ENCODE results near the gene SEMA4G. TPM values are rescaled to one million over a fixed set of nuclear protein-coding genes. Genes with fewer than 3 reads are reported as not detected.

Gene SEMA4G
- total RNA-seq, 4 donors from 2014 or later: 0.44 to 4.1 (median 1.3) TPM

Small RNAs within 50 kb of the gene (small RNA-seq; reads per million reads assigned to genes)
- 0 reads per million in 4 donors for gene MIR608

Other genes with a start within 250 kb of the SEMA4G start
- gene PAX2, start 223.9 kb upstream of the SEMA4G start, total RNA-seq: not detected
- 10 to 100 TPM; 12.1 to 24.8 (median 13.5) TPM for gene SLF2, start 56.5 kb upstream of the SEMA4G start, total RNA-seq
- gene MRPL43, start 18.0 kb downstream of the SEMA4G start, total RNA-seq: 10 to 100 TPM; 52.7 to 71.9 (median 60.7) TPM
- 10 to 100 TPM in 1 of 4 donors, 1 to 10 TPM in 3; 5.0 to 13.9 (median 6.5) TPM for gene TWNK, start 18.0 kb downstream of the SEMA4G start, total RNA-seq
- 10 to 100 TPM; 26.7 to 55.2 (median 41.4) TPM for gene LZTS2, start 30.3 kb downstream of the SEMA4G start, total RNA-seq
- under 1 TPM in 3 of 4 donors, not detected in 1; 0.19 to 0.29 (median 0.26) TPM for gene PDZD7, start 61.6 kb downstream of the SEMA4G start, total RNA-seq
- 10 to 100 TPM in 2 of 4 donors, 1 to 10 TPM in 2; 3.9 to 30.7 (median 9.4) TPM for gene SFXN3, start 61.7 kb downstream of the SEMA4G start, total RNA-seq
- 1 to 10 TPM in 2 of 4 donors, under 1 TPM in 1, not detected in 1; 0.47 to 1.4 (median 1.1) TPM for gene KAZALD1, start 92.5 kb downstream of the SEMA4G start, total RNA-seq
- not detected for gene TLX1, start 161.8 kb downstream of the SEMA4G start, total RNA-seq

All from esophagus squamous epithelium (tissue), 4 donors.